ENCODE data around the gene NPIPB8. TPM values are rescaled to one million over a fixed set of nuclear protein-coding genes. Genes with fewer than 3 reads are reported as not detected.

Gene NPIPB8
- total and polyA plus RNA-seq, 2 donors = 2.0 TPM; not detected in 1

Other genes with a start within 250 kb of the NPIPB8 start
- 23.0 TPM for gene EIF3CL, start 234.2 kb upstream of the NPIPB8 start, total RNA-seq
- 89.4 TPM for gene EIF3CL, start 234.2 kb upstream of the NPIPB8 start, polyA plus RNA-seq
- gene NPIPB7, start 165.7 kb upstream of the NPIPB8 start, total RNA-seq = not detected
- gene NPIPB7, start 165.7 kb upstream of the NPIPB8 start, polyA plus RNA-seq = not detected
- 10.7 TPM for gene CLN3, start 146.0 kb upstream of the NPIPB8 start, total RNA-seq
- 32.2 TPM for gene CLN3, start 146.0 kb upstream of the NPIPB8 start, polyA plus RNA-seq
- gene APOBR, start 143.4 kb upstream of the NPIPB8 start, total RNA-seq = 0.69 TPM
- gene APOBR, start 143.4 kb upstream of the NPIPB8 start, polyA plus RNA-seq = 4.2 TPM
- gene IL27, start 131.2 kb upstream of the NPIPB8 start, total RNA-seq = not detected
- gene IL27, start 131.2 kb upstream of the NPIPB8 start, polyA plus RNA-seq = 0.08 TPM
- gene NUPR1, start 99.1 kb upstream of the NPIPB8 start, total RNA-seq = 4.1 TPM
- 549 TPM for gene NUPR1, start 99.1 kb upstream of the NPIPB8 start, polyA plus RNA-seq
- 13.9 TPM for gene SGF29, start 84.1 kb upstream of the NPIPB8 start, total RNA-seq
- gene SGF29, start 84.1 kb upstream of the NPIPB8 start, polyA plus RNA-seq = 42.7 TPM
- gene SULT1A2, start 41.0 kb upstream of the NPIPB8 start, total RNA-seq = 0.21 TPM
- gene SULT1A2, start 41.0 kb upstream of the NPIPB8 start, polyA plus RNA-seq = 1.3 TPM
- gene SULT1A1, start 28.0 kb upstream of the NPIPB8 start, total RNA-seq = 8.2 TPM
- 15.6 TPM for gene SULT1A1, start 28.0 kb upstream of the NPIPB8 start, polyA plus RNA-seq
- gene EIF3C, start 73.4 kb downstream of the NPIPB8 start, total RNA-seq = 82.3 TPM
- 323 TPM for gene EIF3C, start 73.4 kb downstream of the NPIPB8 start, polyA plus RNA-seq
- gene NPIPB9, start 113.7 kb downstream of the NPIPB8 start, total RNA-seq = 9.3 TPM
- gene NPIPB9, start 113.7 kb downstream of the NPIPB8 start, polyA plus RNA-seq = 0.35 TPM
- 35.9 TPM for gene ATXN2L, start 184.9 kb downstream of the NPIPB8 start, total RNA-seq
- gene ATXN2L, start 184.9 kb downstream of the NPIPB8 start, polyA plus RNA-seq = 69.8 TPM
- gene TUFM, start 208.3 kb downstream of the NPIPB8 start, total RNA-seq = 44.4 TPM
- gene TUFM, start 208.3 kb downstream of the NPIPB8 start, polyA plus RNA-seq = 148 TPM
- gene SH2B1, start 225.8 kb downstream of the NPIPB8 start, total RNA-seq = 7.5 TPM
- gene SH2B1, start 225.8 kb downstream of the NPIPB8 start, polyA plus RNA-seq = 52.8 TPM
- 2.9 TPM for gene ATP2A1, start 240.4 kb downstream of the NPIPB8 start, total RNA-seq
- 0.42 TPM for gene ATP2A1, start 240.4 kb downstream of the NPIPB8 start, polyA plus RNA-seq

Measured in urinary bladder (tissue), 2 donors.